K562 (cell line): ENCODE measurements around the gene HIVEP3. TPM values are rescaled to one million over a fixed set of nuclear protein-coding genes. Genes with fewer than 3 reads are reported as not detected.

ENCODE experiments used
- ATAC-seq: fragments of 200-7000 bp; cut with Tn5 transposase; 3 replicates; pipeline ENCODE4 v1.9.1; 2020; ENCODE audit warnings: moderate library complexity
- BruUV-seq: library from RNA; stranded (reverse); fragments of 400-500 nt; replicated peaks from 2 replicates; lab custom pipeline; 2021; lab: Mats Ljungman, UMichigan
- CTCF ChIA-PET: fragments of 300-600 bp; formaldehyde crosslinking; extraction: SDS; loops from one replicate; lab custom pipeline; 2021; ENCODE audit warnings: low intra/inter-chr PET ratio; lab: Yijun Ruan, JAX
- POLR2A ChIA-PET: fragments of 300-600, 350-650 bp; sonication (Branson Sonifier 250); formaldehyde crosslinking; extraction: SDS; loops from one replicate; lab custom pipeline; 2021; ENCODE audit warnings: antibody characterized with exemption, inconsistent platforms; lab: Yijun Ruan, JAX
- DNase-seq, 4 experiments: peaks; one replicate each; pipeline versions ENCODE4 v3.0.0 to v3.0.0-alpha.2; 2011 to 2018; ENCODE audit warnings: low spot score in 3 of 4, mixed read lengths in 3 of 4; ENCODE audit errors: extremely low read depth in 1 of 4
- FAIRE-seq: peaks from 2 replicates; lab custom pipeline; 2011; peaks lifted over from hg19 to GRCh38; lab: Jason Lieb, UNC
- H2AFZ ChIP-seq: 2 replicates; pipeline ENCODE4 v1.6.0; 2011; ENCODE audit warnings: low read depth, low read length, control low read depth, inconsistent platforms
- H3K27ac ChIP-seq: fragments of 200-600 bp; 3 replicates; pipeline ENCODE4 v1.8.0; 2011; ENCODE audit warnings: low read depth, mild to moderate bottlenecking, control low read depth, inconsistent platforms, low read length, moderate library complexity, mixed read lengths; ENCODE audit errors: extremely low read depth
- H3K27me3 ChIP-seq, 2 experiments: fragments of 300-600 bp in 1 of 2; 2 replicates in 1 of 2; 3 replicates in 1 of 2; pipeline versions ENCODE4 v1.6.0 to v1.8.0; 2011; ENCODE audit warnings: inconsistent platforms in 2 of 2, low read length in 2 of 2, mild to moderate bottlenecking in 1 of 2, mixed read lengths in 1 of 2, moderate library complexity in 1 of 2; ENCODE audit not compliant: control insufficient read depth in 2 of 2, insufficient read depth in 2 of 2
- H3K36me3 ChIP-seq: fragments of 300-600 bp; 3 replicates; pipeline ENCODE4 v1.8.0; 2011; ENCODE audit warnings: mild to moderate bottlenecking, low read length, inconsistent platforms; ENCODE audit not compliant: control insufficient read depth, insufficient read depth
- H3K4me1 ChIP-seq, 2 experiments: fragments of 200-600 bp in 1 of 2; replicated peaks in 1 of 2; 2 replicates in 1 of 2; 3 replicates in 1 of 2; pipeline versions ENCODE4 v1.5.1 to v1.8.0; 2011; ENCODE audit warnings: inconsistent platforms in 2 of 2, low read length in 2 of 2, mild to moderate bottlenecking in 1 of 2, mixed read lengths in 1 of 2, moderate library complexity in 1 of 2; ENCODE audit not compliant: control insufficient read depth in 2 of 2, insufficient read depth in 2 of 2
- H3K4me2 ChIP-seq: 2 replicates; pipeline ENCODE4 v1.6.1; 2011; ENCODE audit warnings: low read length, control low read depth, inconsistent platforms, mixed read lengths; ENCODE audit not compliant: insufficient read depth
- H3K4me3 ChIP-seq: fragments of 200-600 bp; sonication (generic), shearing (Covaris generic); 2 replicates; pipeline ENCODE4 v1.5.1; 2016; ENCODE audit warnings: control low read depth, inconsistent platforms
- H3K79me2 ChIP-seq: fragments of 200-600 bp; 3 replicates; pipeline ENCODE4 v1.8.0; 2011; ENCODE audit warnings: low read length, inconsistent platforms; ENCODE audit not compliant: control insufficient read depth, insufficient read depth
- H3K9ac ChIP-seq, 2 experiments: 2 replicates each; pipeline versions ENCODE4 v1.6.0 to v1.6.1; 2011; ENCODE audit warnings: low read depth in 2 of 2, low read length in 2 of 2, control low read depth in 1 of 2, inconsistent platforms in 1 of 2, mild to moderate bottlenecking in 1 of 2, mixed read lengths in 1 of 2; ENCODE audit not compliant: insufficient read depth in 1 of 2
- H3K9me1 ChIP-seq: one replicate; pipeline ENCODE4 v1.6.0; 2011; ENCODE audit warnings: inconsistent platforms, mild to moderate bottlenecking, low read length, moderate library complexity; ENCODE audit not compliant: control insufficient read depth, insufficient read depth
- H3K9me3 ChIP-seq: replicated peaks from 2 replicates; pipeline ENCODE4 v1.5.1; 2011; ENCODE audit warnings: low read depth, low read length, inconsistent platforms; ENCODE audit not compliant: control insufficient read depth, insufficient read depth
- H4K20me1 ChIP-seq: replicated peaks from 2 replicates; pipeline ENCODE4 v1.6.1; 2011; ENCODE audit warnings: low read length, inconsistent platforms, mixed read lengths; ENCODE audit not compliant: control insufficient read depth, insufficient read depth
- CSDE1 ChIP-seq, 2 experiments: fragments of 450-650 bp; IDR thresholded peaks; 2 replicates each; pipeline ENCODE4 v1.6.1; 2016; ENCODE audit warnings: mild to moderate bottlenecking in 1 of 2
- ELF2 ChIP-seq: fragments of 250-450 bp; sonication (Bioruptor Pico); IDR thresholded peaks from 2 replicates; pipeline ENCODE4 v1.5.0; 2021; ENCODE audit warnings: mild to moderate bottlenecking
- ETS2 ChIP-seq: IDR thresholded peaks from 2 replicates; pipeline ENCODE4 v1.6.1; 2016; ENCODE audit warnings: borderline replicate concordance, missing genetic modification characterization, mild to moderate bottlenecking, moderate library complexity, missing compliant biosample characterization; ENCODE audit not compliant: poor library complexity, severe bottlenecking
- FOXA1 ChIP-seq: fragments of 450-650 bp; IDR thresholded peaks from 2 replicates; pipeline ENCODE4 v1.6.1; 2016; ENCODE audit warnings: mild to moderate bottlenecking, borderline replicate concordance
- HMG20A ChIP-seq: fragments of 450-650 bp; formaldehyde crosslinking; conservative IDR thresholded peaks from 2 replicates; pipeline ENCODE4 v1.4.0; 2020; ENCODE audit warnings: mild to moderate bottlenecking, mixed read lengths
- KLF10 ChIP-seq: fragments of 250-450 bp; sonication (Bioruptor Pico); IDR thresholded peaks from 2 replicates; pipeline ENCODE4 v1.6.1; 2021; ENCODE audit warnings: matching md5 sums
- MBD2 ChIP-seq: sonication (generic); IDR thresholded peaks from 2 replicates; pipeline ENCODE4 v1.6.1; 2016; ENCODE audit warnings: low read depth, borderline replicate concordance
- MCM3 ChIP-seq: fragments of 450-650 bp; IDR thresholded peaks from 2 replicates; pipeline ENCODE4 v1.6.1; 2016
- NFE2L1 ChIP-seq: fragments of 450-650 bp; IDR thresholded peaks from 2 replicates; pipeline ENCODE4 v1.6.1; 2016; ENCODE audit warnings: missing genetic modification characterization, low read depth, mild to moderate bottlenecking, missing compliant biosample characterization, moderate library complexity, borderline replicate concordance
- POLR2AphosphoS2 ChIP-seq: IDR thresholded peaks from 2 replicates; pipeline ENCODE4 v1.6.1; 2012; ENCODE audit warnings: low read length, improper control_type of control experiment
- RB1 ChIP-seq: fragments of 450-650 bp; IDR thresholded peaks from 2 replicates; pipeline ENCODE4 v1.6.1; 2017; ENCODE audit warnings: low read depth, mild to moderate bottlenecking
- ZNF408 ChIP-seq: fragments of 250-450 bp; sonication (Bioruptor Pico); IDR thresholded peaks from 2 replicates; pipeline ENCODE4 v1.4.0; 2020; ENCODE audit warnings: low read depth, mild to moderate bottlenecking, moderate library complexity
- ZNF41 ChIP-seq: fragments of 250-450 bp; sonication (Bioruptor Pico); conservative IDR thresholded peaks from 2 replicates; pipeline ENCODE4 v1.4.0; 2020; ENCODE audit warnings: mild to moderate bottlenecking
- WGBS: fragments of 100-300 bp; shearing (Covaris generic); methylation state at CpG from one replicate; pipeline ENCODE4 v1.1.6; 2016; ENCODE audit warnings: low coverage, mixed read lengths; ENCODE audit not compliant: insufficient coverage; ENCODE audit errors: missing lambda C conversion rate; 5-methylcytosine and 5-hydroxymethylcytosine counted together
- in situ Hi-C: fragments of 300-500 bp; cut with MboI; formaldehyde crosslinking; loops from 4 replicates; pipeline ENCODE4 v1.15.0; 2018; ENCODE audit warnings: inconsistent platforms, mixed read lengths
- intact Hi-C: fragments of 100-400 bp; cut with micrococcal nuclease; formaldehyde crosslinking; loops from 2 replicates; pipeline ENCODE4 v1.14.2; 2022
- polyA plus RNA-seq, 8 experiments: library from polyadenylated mRNA; depleted of rRNA in 4 of 8; stranded (reverse) in 5 of 8; unstranded in 3 of 8; fragments of >200 nt; fragmentation: Nextera tagmentation in 2 of 8; fragmentation: Illumina TruSeq in 1 of 8; extraction: Ambion mirVana in 2 of 8; extraction: Trizol in 1 of 8; gene quantifications; 2 replicates each; pipeline versions ENCODE4 v1.2.1 to v1.2.3, GENCODE V29; 2011 to 2014; ENCODE audit warnings: inconsistent platforms in 1 of 8, missing spikeins in 1 of 8
- total RNA-seq, 7 experiments: library from RNA; depleted of rRNA in 6 of 7; stranded (reverse); fragments of >200 nt in 6 of 7; fragmentation: Illumina TruSeq in 2 of 7; extraction: Trizol in 2 of 7; gene quantifications; 2 replicates each; pipeline versions ENCODE4 v1.2.1 to v1.2.3, GENCODE V29; 2011 to 2021; ENCODE audit warnings: low replicate concordance in 1 of 7
- TF ChIP-seq, protein P1 (sequence below): fragments of 450-650 bp; formaldehyde crosslinking; IDR thresholded peaks from 2 replicates; pipeline ENCODE4 v1.4.0; 2020; ENCODE audit warnings: mild to moderate bottlenecking, moderate library complexity
- TF ChIP-seq, protein P2 (sequence below), 3 experiments: fragments of 200-800 bp in 1 of 3; sonication (Bioruptor generic) in 1 of 3; sonication (generic) in 1 of 3; formaldehyde crosslinking in 1 of 3; IDR thresholded peaks; 2 replicates each; pipeline versions ENCODE4 v1.6.1 to v1.8.0; 2016 to 2022; ENCODE audit warnings: mild to moderate bottlenecking in 2 of 3, missing compliant biosample characterization in 2 of 3, missing genetic modification characterization in 2 of 3, missing genetic modification reagents in 1 of 3
- TF ChIP-seq, protein P3 (sequence below): sonication (generic); formaldehyde crosslinking; IDR thresholded peaks from 2 replicates; pipeline ENCODE4 v1.8.1; 2023; ENCODE audit warnings: mild to moderate bottlenecking, missing genetic modification reagents, moderate library complexity

Gene HIVEP3
- total and polyA plus RNA-seq, 9 of the 15 experiments (the other 6 are each of a cell fraction or from before 2014, with no cell fraction given), result 0.09 to 0.58 (median 0.34) TPM; not detected in 1

GRCh38 chr1:41794031-41794430 is 124.7 kb downstream of the HIVEP3 start:
- H3K79me2 ChIP-seq, result no peaks in the 10 kb centered on the region
- intact Hi-C loops (no loop called here), in situ Hi-C loops (no loop called here)
- H3K27ac ChIP-seq, result no peak overlapping the region
- ChIA-PET POLR2A (no interaction called here), CTCF (no interaction called here)
- H3K27me3 ChIP-seq, result peaks cover 0 to 5% of the 10 kb centered on the region in 2 experiments; a peak in 2 of 5 replicates
- no peaks in the 10 kb centered on the region for H3K4me1 ChIP-seq
- no TSS peak for BruUV-seq
- H2AFZ ChIP-seq, result no peak overlapping the region
- ATAC-seq (no peak), FAIRE-seq (no peak), DNase-seq (no peak)
- no peaks in the 10 kb centered on the region for H3K36me3 ChIP-seq
- no peak overlapping the region for H3K4me3 ChIP-seq
- 0% methylated on average over 5 of the region's 5 CpGs for WGBS
- H3K9ac ChIP-seq, result no peak overlapping the region
- no peaks in the 10 kb centered on the region for H4K20me1 ChIP-seq
- no peaks in the 10 kb centered on the region for H3K9me3 ChIP-seq
- H3K9me1 ChIP-seq, result no peaks in the 10 kb centered on the region
- no peak overlapping the region for H3K4me2 ChIP-seq
- TF ChIP-seq RB1 (no peak), MBD2 (no peak), ELF2 (CRISPR knock-in tag) (no peak), NFE2L1 (tag) (no peak), ETS2 (tag) (no peak), HMG20A (CRISPR knock-in tag) (no peak), ZNF408 (CRISPR knock-in tag) (no peak), ZNF41 (CRISPR knock-in tag) (no peak), FOXA1 (no peak), CSDE1 (IDR thresholded peaks at IDR 0.05) (no peak), KLF10 (no peak), POLR2AphosphoS2 (no peak), MCM3 (no peak)
- TF ChIP-seq, protein P1, sequence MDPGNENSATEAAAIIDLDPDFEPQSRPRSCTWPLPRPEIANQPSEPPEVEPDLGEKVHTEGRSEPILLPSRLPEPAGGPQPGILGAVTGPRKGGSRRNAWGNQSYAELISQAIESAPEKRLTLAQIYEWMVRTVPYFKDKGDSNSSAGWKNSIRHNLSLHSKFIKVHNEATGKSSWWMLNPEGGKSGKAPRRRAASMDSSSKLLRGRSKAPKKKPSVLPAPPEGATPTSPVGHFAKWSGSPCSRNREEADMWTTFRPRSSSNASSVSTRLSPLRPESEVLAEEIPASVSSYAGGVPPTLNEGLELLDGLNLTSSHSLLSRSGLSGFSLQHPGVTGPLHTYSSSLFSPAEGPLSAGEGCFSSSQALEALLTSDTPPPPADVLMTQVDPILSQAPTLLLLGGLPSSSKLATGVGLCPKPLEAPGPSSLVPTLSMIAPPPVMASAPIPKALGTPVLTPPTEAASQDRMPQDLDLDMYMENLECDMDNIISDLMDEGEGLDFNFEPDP (CRISPR knock-in tag), result no peak
- TF ChIP-seq, protein P2, sequence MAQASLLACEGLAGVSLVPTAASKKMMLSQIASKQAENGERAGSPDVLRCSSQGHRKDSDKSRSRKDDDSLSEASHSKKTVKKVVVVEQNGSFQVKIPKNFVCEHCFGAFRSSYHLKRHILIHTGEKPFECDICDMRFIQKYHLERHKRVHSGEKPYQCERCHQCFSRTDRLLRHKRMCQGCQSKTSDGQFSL (CRISPR knock-in tag; IDR thresholded peaks at IDR 0.05), result no peak
- TF ChIP-seq, protein P2 (tag; IDR thresholded peaks at IDR 0.05), result no peak
- TF ChIP-seq, protein P3, sequence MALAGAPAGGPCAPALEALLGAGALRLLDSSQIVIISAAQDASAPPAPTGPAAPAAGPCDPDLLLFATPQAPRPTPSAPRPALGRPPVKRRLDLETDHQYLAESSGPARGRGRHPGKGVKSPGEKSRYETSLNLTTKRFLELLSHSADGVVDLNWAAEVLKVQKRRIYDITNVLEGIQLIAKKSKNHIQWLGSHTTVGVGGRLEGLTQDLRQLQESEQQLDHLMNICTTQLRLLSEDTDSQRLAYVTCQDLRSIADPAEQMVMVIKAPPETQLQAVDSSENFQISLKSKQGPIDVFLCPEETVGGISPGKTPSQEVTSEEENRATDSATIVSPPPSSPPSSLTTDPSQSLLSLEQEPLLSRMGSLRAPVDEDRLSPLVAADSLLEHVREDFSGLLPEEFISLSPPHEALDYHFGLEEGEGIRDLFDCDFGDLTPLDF (CRISPR knock-in tag), result no peak
